ENCODE measurements around the gene DHRS11. TPM values are rescaled to one million over a fixed set of nuclear protein-coding genes. Genes with fewer than 3 reads are reported as not detected.

The DHRS11 gene
- total RNA-seq, 1 experiment from 2014 or later: 27.9 TPM

GRCh38 chr17:36640346-36640745, 48.7 kb downstream of the DHRS11 start:
- Histone ChIP-seq H3K18ac (ENCODE audit: insufficient read length, low read depth, low read length) (no peak overlapping the region), H4K8ac (replicated peaks; ENCODE audit: insufficient read length, low read depth, low read length) (no peak overlapping the region), H3T11ph (ENCODE audit: low read length) (no peak overlapping the region), H3K56ac (ENCODE audit: insufficient read length, low read depth, low read length) (no peak overlapping the region), H3K9ac (ENCODE audit: extremely low read depth, insufficient read length, low read length) (no peak overlapping the region), H2BK20ac (ENCODE audit: low read depth, low read length, poor library complexity, severe bottlenecking) (no peak overlapping the region), H2BK15ac (ENCODE audit: low read depth, low read length) (no peak overlapping the region), H3K4me1 (ENCODE audit: insufficient read depth, low read length) (no peaks in the 10 kb centered on the region), H2AFZ (ENCODE audit: low read length) (no peak overlapping the region), H2AK5ac (ENCODE audit: insufficient read length, low read length) (no peak overlapping the region), H3K4me2 (ENCODE audit: insufficient read depth, insufficient read length, low read length) (no peak overlapping the region), H4K20me1 (ENCODE audit: control insufficient read depth, insufficient read depth, insufficient read length) (no peaks in the 10 kb centered on the region), H3K4ac (ENCODE audit: low read depth, low read length) (no peak overlapping the region), H3K14ac (ENCODE audit: insufficient read depth, low read length) (no peak overlapping the region), H3K79me1 (ENCODE audit: insufficient read depth, low read depth, low read length, poor library complexity, severe bottlenecking) (no peaks in the 10 kb centered on the region), H4K5ac (ENCODE audit: insufficient read length, low read depth, low read length) (no peak overlapping the region), H3K23ac (ENCODE audit: insufficient read length, low read depth, low read length) (no peak overlapping the region), H3K79me2 (ENCODE audit: insufficient read depth, low read length) (no peaks in the 10 kb centered on the region), H3K23me2 (ENCODE audit: insufficient read length, low read depth, low read length, poor library complexity, severe bottlenecking) (peaks cover 15% of the 10 kb centered on the region), H3K9me3 (ENCODE audit: control insufficient read depth, low read depth, low read length) (no peaks in the 10 kb centered on the region), H3K27ac (ENCODE audit: insufficient read length, low read depth, low read length) (no peak overlapping the region), H4K91ac (ENCODE audit: insufficient read length, low read depth, low read length) (no peak overlapping the region), H2BK12ac (ENCODE audit: insufficient read length, low read depth, low read length) (no peak overlapping the region), H2BK120ac (ENCODE audit: low read depth, low read length, poor library complexity, severe bottlenecking) (no peak overlapping the region), H3K27me3 (ENCODE audit: insufficient read depth, low read length) (peaks cover 20% of the 10 kb centered on the region), H2BK5ac (ENCODE audit: insufficient read length, low read length) (no peak overlapping the region)
- no peaks in the 10 kb centered on the region; a peak in 1 of 5 replicates for H3K9me3 Mint-ChIP-seq
- no peak for DNase-seq
- peaks cover 13 to 38% of the 10 kb centered on the region in 2 experiments for H3K4me1 Mint-ChIP-seq
- TF ChIP-seq, protein P1, sequence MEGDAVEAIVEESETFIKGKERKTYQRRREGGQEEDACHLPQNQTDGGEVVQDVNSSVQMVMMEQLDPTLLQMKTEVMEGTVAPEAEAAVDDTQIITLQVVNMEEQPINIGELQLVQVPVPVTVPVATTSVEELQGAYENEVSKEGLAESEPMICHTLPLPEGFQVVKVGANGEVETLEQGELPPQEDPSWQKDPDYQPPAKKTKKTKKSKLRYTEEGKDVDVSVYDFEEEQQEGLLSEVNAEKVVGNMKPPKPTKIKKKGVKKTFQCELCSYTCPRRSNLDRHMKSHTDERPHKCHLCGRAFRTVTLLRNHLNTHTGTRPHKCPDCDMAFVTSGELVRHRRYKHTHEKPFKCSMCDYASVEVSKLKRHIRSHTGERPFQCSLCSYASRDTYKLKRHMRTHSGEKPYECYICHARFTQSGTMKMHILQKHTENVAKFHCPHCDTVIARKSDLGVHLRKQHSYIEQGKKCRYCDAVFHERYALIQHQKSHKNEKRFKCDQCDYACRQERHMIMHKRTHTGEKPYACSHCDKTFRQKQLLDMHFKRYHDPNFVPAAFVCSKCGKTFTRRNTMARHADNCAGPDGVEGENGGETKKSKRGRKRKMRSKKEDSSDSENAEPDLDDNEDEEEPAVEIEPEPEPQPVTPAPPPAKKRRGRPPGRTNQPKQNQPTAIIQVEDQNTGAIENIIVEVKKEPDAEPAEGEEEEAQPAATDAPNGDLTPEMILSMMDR (conservative IDR thresholded peaks at IDR 0.05): no peak
- no peak overlapping the region for H3K27ac Mint-ChIP-seq
- no CpG with 5 or more reads among the region's 2 CpGs for WGBS (ENCODE audit: extremely low coverage, insufficient read length, low lambda C conversion rate)
- H3K36me3 Mint-ChIP-seq (ENCODE audit: insufficient read depth in 1 of 3, low read depth in 3 of 3): no peaks in the 10 kb centered on the region
- peak overlapping the region in 1 of 2 experiments; percentile 69; a peak in 1 of 5 replicates for H3K4me3 Mint-ChIP-seq
- peaks cover 93% of the 10 kb centered on the region for H3K27me3 Mint-ChIP-seq (ENCODE audit: low read depth)

All from H9 (cell line).